Osteoblast (primary cell): ENCODE data around the gene MAP3K9. TPM values are rescaled to one million over a fixed set of nuclear protein-coding genes. Genes with fewer than 3 reads are reported as not detected.

Experiments used
- DNase-seq: peaks from one replicate; pipeline ENCODE4 v3.0.0; 2011; ENCODE audit warnings: low spot score, mixed read lengths; ENCODE audit not compliant: insufficient read length; ENCODE audit errors: missing footprints
- H2AFZ ChIP-seq: 2 replicates; pipeline ENCODE4 v1.6.0; 2011; ENCODE audit warnings: mild to moderate bottlenecking, low read length
- H3K27ac ChIP-seq: 2 replicates; pipeline ENCODE4 v1.5.1; 2011; ENCODE audit warnings: mild to moderate bottlenecking, low read depth, low read length, moderate library complexity
- H3K27me3 ChIP-seq: 2 replicates; pipeline ENCODE4 v1.6.0; 2012; ENCODE audit warnings: mild to moderate bottlenecking, control low read depth, inconsistent platforms, low read length, moderate library complexity; ENCODE audit not compliant: insufficient read depth
- H3K36me3 ChIP-seq: 2 replicates; pipeline ENCODE4 v1.5.1; 2011; ENCODE audit warnings: mild to moderate bottlenecking, low read length, control low read depth, moderate library complexity; ENCODE audit not compliant: insufficient read depth
- H3K4me1 ChIP-seq: 2 replicates; pipeline ENCODE4 v1.5.1; 2011; ENCODE audit warnings: mild to moderate bottlenecking, low read length, control low read depth, moderate library complexity; ENCODE audit not compliant: insufficient read depth
- H3K4me2 ChIP-seq: 2 replicates; pipeline ENCODE4 v1.6.0; 2011; ENCODE audit warnings: mild to moderate bottlenecking, low read length; ENCODE audit not compliant: insufficient read depth
- H3K4me3 ChIP-seq: fragments of 200-600 bp; sonication (generic); 3 replicates; pipeline ENCODE4 v1.5.1; 2012; ENCODE audit warnings: mild to moderate bottlenecking, low read length, inconsistent platforms; ENCODE audit not compliant: insufficient read depth
- H3K79me2 ChIP-seq: 2 replicates; pipeline ENCODE4 v1.6.0; 2012; ENCODE audit warnings: mild to moderate bottlenecking, low read length, control low read depth, inconsistent platforms; ENCODE audit not compliant: insufficient read depth
- H3K9me3 ChIP-seq: 2 replicates; pipeline ENCODE4 v1.5.1; 2011; ENCODE audit warnings: low read depth, low read length, control low read depth
- H4K20me1 ChIP-seq: 2 replicates; pipeline ENCODE4 v1.6.0; 2012; ENCODE audit warnings: mild to moderate bottlenecking, low read length, control low read depth; ENCODE audit not compliant: insufficient read depth
- CTCF ChIP-seq: IDR thresholded peaks from 2 replicates; pipeline ENCODE4 v1.5.1; 2011; ENCODE audit warnings: mild to moderate bottlenecking, low read depth, low read length, moderate library complexity; ENCODE audit errors: extremely low read depth
- total RNA-seq: library from RNA; depleted of rRNA; stranded (reverse); fragments of >200 nt; gene quantifications from 2 replicates; pipeline ENCODE4 v1.2.3, GENCODE V29; 2012

MAP3K9 gene
- total RNA-seq, 1 donor = under 0.01 TPM

- Histone ChIP-seq H3K27me3 (peaks cover 10% of the 10 kb centered on the region), H3K79me2 (no peaks in the 10 kb centered on the region), H3K4me2 (no peak overlapping the region), H3K27ac (no peak overlapping the region), H2AFZ (no peak overlapping the region), H4K20me1 (no peaks in the 10 kb centered on the region), H3K4me3 (no peak overlapping the region), H3K4me1 (peaks cover 19% of the 10 kb centered on the region), H3K9me3 (no peaks in the 10 kb centered on the region), H3K36me3 (no peaks in the 10 kb centered on the region)
- DNase-seq = no peak
- TF ChIP-seq CTCF = no peak
Observed at GRCh38 chr14:70701610-70702009, 107.7 kb downstream of the MAP3K9 start.

- no peak for DNase-seq
- Histone ChIP-seq H3K4me1 (peaks cover 13% of the 10 kb centered on the region), H2AFZ (no peak overlapping the region), H3K79me2 (no peaks in the 10 kb centered on the region), H3K4me2 (no peak overlapping the region), H3K27me3 (peaks cover 10% of the 10 kb centered on the region), H3K27ac (no peak overlapping the region), H3K36me3 (no peaks in the 10 kb centered on the region), H3K4me3 (no peak overlapping the region), H3K9me3 (no peaks in the 10 kb centered on the region), H4K20me1 (no peaks in the 10 kb centered on the region)
- TF ChIP-seq CTCF = no peak
Observed at GRCh38 chr14:70700955-70701585, 108.2 kb downstream of the MAP3K9 start.

- H2AFZ ChIP-seq = no peak overlapping the region
- no peaks in the 10 kb centered on the region for H3K36me3 ChIP-seq
- no peaks in the 10 kb centered on the region for H3K9me3 ChIP-seq
- peaks cover 6% of the 10 kb centered on the region for H3K27me3 ChIP-seq
- no peak for TF ChIP-seq CTCF
- peaks cover 11% of the 10 kb centered on the region for H3K4me1 ChIP-seq
- H3K4me2 ChIP-seq = no peak overlapping the region
- no peak for DNase-seq
- no peak overlapping the region for H3K4me3 ChIP-seq
- H3K27ac ChIP-seq = no peak overlapping the region
- no peaks in the 10 kb centered on the region for H3K79me2 ChIP-seq
- H4K20me1 ChIP-seq = no peaks in the 10 kb centered on the region
Observed at GRCh38 chr14:70699646-70700045, 109.7 kb downstream of the MAP3K9 start.

DNA sequence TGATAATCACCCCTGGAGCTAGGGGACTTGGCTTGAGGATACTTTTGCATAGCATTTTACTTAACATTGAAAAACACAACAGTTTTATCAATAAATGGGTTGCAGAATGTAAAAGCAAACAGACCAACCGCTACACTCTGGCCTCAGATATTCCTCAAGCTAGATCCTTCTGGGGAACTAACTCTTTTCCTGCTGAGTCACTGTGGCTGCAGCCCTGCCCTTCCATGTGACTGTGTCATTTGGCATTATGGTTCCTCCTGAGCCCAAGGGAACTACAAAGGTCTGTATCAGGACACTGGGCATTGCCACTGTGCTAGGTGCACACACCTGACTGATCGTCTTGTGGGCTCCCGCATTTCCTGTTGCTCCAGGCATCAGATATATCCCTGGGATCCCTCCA is 111.0 kb downstream of the MAP3K9 start:
- no peak for TF ChIP-seq CTCF
- Histone ChIP-seq H4K20me1 (no peaks in the 10 kb centered on the region), H3K9me3 (no peaks in the 10 kb centered on the region), H3K4me1 (peaks cover 11% of the 10 kb centered on the region), H3K27me3 (peaks cover 4% of the 10 kb centered on the region), H3K79me2 (no peaks in the 10 kb centered on the region), H3K4me2 (peak overlapping the region; percentile 23), H2AFZ (no peak overlapping the region), H3K27ac (peak overlapping the region; percentile 11), H3K36me3 (no peaks in the 10 kb centered on the region), H3K4me3 (no peak overlapping the region)
- peak; percentile 85 for DNase-seq
